Smooth muscle cell (in vitro differentiated cells): Measurements from ENCODE around the gene BAIAP2L2. TPM values are rescaled to one million over a fixed set of nuclear protein-coding genes. Genes with fewer than 3 reads are reported as not detected.

ENCODE experiments used
- DNase-seq: peaks from one replicate; lab custom pipeline; 2025; ENCODE audit not compliant: unreplicated experiment; lab: John Stamatoyannopoulos, UW
- H2AFZ ChIP-seq: fragments of 200-600 bp; sonication (generic); 2 replicates; pipeline ENCODE4 v1.6.0; 2016; ENCODE audit warnings: antibody characterized with exemption, low read depth, mild to moderate bottlenecking
- H3F3A ChIP-seq: fragments of 200-600 bp; sonication (generic); 2 replicates; pipeline ENCODE4 v1.6.0; 2017; ENCODE audit warnings: antibody characterized with exemption, low read depth
- H3K27ac ChIP-seq: fragments of 200-600 bp; sonication (generic); 2 replicates; pipeline ENCODE4 v1.5.1; 2016; ENCODE audit warnings: low read depth, mild to moderate bottlenecking
- H3K27me3 ChIP-seq: fragments of 200-600 bp; sonication (generic); 2 replicates; pipeline ENCODE4 v1.6.1; 2016; ENCODE audit warnings: low read depth, mild to moderate bottlenecking
- H3K36me3 ChIP-seq: fragments of 200-600 bp; sonication (generic); 2 replicates; pipeline ENCODE4 v1.5.1; 2016; ENCODE audit warnings: low read depth
- H3K4me1 ChIP-seq: fragments of 200-600 bp; sonication (generic); 2 replicates; pipeline ENCODE4 v1.5.1; 2016; ENCODE audit warnings: low read depth
- H3K4me2 ChIP-seq: fragments of 200-600 bp; sonication (generic); 2 replicates; pipeline ENCODE4 v1.6.0; 2016; ENCODE audit warnings: mild to moderate bottlenecking
- H3K4me3 ChIP-seq: fragments of 200-600 bp; sonication (generic); 2 replicates; pipeline ENCODE4 v1.5.1; 2016; ENCODE audit warnings: mild to moderate bottlenecking
- H3K79me2 ChIP-seq: fragments of 200-600 bp; sonication (generic); 2 replicates; pipeline ENCODE4 v1.6.0; 2016; ENCODE audit warnings: low read depth, mild to moderate bottlenecking
- H3K9ac ChIP-seq: fragments of 200-600 bp; sonication (generic); 2 replicates; pipeline ENCODE4 v1.6.0; 2016; ENCODE audit warnings: low read depth
- H3K9me3 ChIP-seq: fragments of 200-600 bp; sonication (generic); replicated peaks from 2 replicates; pipeline ENCODE4 v1.5.1; 2016; ENCODE audit warnings: low read depth
- H4K20me1 ChIP-seq: fragments of 200-600 bp; sonication (generic); 2 replicates; pipeline ENCODE4 v1.6.0; 2016; ENCODE audit warnings: low read depth
- WGBS: methylation state at CpG from one replicate; pipeline ENCODE4 v1.1.7; 2016; ENCODE audit warnings: low lambda C conversion rate; 5-methylcytosine and 5-hydroxymethylcytosine counted together
- polyA plus RNA-seq: library from polyadenylated mRNA; unstranded; fragments of >200 nt; fragmentation: Nextera tagmentation; extraction: Ambion mirVana; gene quantifications from 2 replicates; pipeline ENCODE4 v1.2.1, GENCODE V29; 2016
- total RNA-seq: library from RNA; depleted of rRNA; stranded (reverse); fragments of >200 nt; gene quantifications from 2 replicates; pipeline ENCODE4 v1.2.3, GENCODE V29; 2014
- TF ChIP-seq, protein P1 (sequence below): fragments of 200-600 bp; sonication (generic); IDR thresholded peaks from 2 replicates; pipeline ENCODE4 v1.5.1; 2017; ENCODE audit warnings: borderline replicate concordance, mild to moderate bottlenecking, antibody characterized with exemption; ENCODE audit not compliant: insufficient read depth, poor library complexity, severe bottlenecking

The BAIAP2L2 gene
- total and polyA plus RNA-seq, 2 experiments from 2014 or later, result 0.13 to 1.3 TPM

DNA sequence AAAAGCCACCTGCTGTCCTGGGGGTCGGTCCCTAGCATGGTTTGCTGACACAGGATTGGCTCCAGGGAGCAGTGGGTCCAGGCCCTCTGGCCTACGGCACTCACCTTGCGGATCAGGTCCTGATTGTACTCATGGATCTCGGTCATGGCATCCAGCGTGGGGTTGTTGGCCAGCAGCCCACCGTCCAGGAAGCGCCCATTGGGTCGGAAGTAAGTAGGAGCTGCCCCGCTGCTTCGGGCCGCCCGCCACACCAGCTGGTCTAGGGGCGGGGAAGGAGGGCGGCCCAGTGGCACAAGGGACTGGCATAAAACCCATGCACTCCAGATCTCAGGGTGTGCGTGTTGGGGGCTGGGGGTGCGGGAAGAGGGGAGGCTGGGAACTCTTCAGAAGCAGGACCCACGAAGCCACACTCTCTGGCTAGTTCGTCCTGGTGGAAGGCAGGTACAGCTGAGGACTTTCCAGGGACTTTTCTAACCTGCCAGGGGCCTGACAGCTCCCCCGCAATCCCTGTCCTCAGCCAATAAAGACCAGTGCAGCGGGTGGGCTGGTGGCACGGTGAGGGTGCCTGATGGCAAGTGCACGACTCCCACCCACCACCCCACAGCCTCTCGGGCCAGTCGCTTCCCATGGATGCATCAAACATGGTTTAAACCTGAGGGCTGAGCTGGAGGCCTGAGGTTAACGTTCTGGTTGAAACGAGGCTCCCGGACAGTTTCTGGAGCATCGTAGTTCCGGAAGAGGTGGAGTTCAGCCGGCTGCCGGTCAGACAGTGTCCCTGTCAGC is 5.1 kb upstream of the BAIAP2L2 start:
- TF ChIP-seq, protein P1, sequence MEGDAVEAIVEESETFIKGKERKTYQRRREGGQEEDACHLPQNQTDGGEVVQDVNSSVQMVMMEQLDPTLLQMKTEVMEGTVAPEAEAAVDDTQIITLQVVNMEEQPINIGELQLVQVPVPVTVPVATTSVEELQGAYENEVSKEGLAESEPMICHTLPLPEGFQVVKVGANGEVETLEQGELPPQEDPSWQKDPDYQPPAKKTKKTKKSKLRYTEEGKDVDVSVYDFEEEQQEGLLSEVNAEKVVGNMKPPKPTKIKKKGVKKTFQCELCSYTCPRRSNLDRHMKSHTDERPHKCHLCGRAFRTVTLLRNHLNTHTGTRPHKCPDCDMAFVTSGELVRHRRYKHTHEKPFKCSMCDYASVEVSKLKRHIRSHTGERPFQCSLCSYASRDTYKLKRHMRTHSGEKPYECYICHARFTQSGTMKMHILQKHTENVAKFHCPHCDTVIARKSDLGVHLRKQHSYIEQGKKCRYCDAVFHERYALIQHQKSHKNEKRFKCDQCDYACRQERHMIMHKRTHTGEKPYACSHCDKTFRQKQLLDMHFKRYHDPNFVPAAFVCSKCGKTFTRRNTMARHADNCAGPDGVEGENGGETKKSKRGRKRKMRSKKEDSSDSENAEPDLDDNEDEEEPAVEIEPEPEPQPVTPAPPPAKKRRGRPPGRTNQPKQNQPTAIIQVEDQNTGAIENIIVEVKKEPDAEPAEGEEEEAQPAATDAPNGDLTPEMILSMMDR, result no peak
- 95% methylated on average over 22 of the region's 31 CpGs for WGBS
- Histone ChIP-seq H3K27me3 (no peaks in the 10 kb centered on the region), H3K79me2 (no peaks in the 10 kb centered on the region), H3K4me2 (no peak overlapping the region), H3K4me1 (no peaks in the 10 kb centered on the region), H3K36me3 (no peaks in the 10 kb centered on the region), H3K9ac (no peak overlapping the region), H3K9me3 (no peaks in the 10 kb centered on the region), H3K4me3 (no peak overlapping the region), H3F3A (no peaks in the 10 kb centered on the region), H3K27ac (no peak overlapping the region), H4K20me1 (no peaks in the 10 kb centered on the region), H2AFZ (no peak overlapping the region)
- DNase-seq, result no peak

DNA sequence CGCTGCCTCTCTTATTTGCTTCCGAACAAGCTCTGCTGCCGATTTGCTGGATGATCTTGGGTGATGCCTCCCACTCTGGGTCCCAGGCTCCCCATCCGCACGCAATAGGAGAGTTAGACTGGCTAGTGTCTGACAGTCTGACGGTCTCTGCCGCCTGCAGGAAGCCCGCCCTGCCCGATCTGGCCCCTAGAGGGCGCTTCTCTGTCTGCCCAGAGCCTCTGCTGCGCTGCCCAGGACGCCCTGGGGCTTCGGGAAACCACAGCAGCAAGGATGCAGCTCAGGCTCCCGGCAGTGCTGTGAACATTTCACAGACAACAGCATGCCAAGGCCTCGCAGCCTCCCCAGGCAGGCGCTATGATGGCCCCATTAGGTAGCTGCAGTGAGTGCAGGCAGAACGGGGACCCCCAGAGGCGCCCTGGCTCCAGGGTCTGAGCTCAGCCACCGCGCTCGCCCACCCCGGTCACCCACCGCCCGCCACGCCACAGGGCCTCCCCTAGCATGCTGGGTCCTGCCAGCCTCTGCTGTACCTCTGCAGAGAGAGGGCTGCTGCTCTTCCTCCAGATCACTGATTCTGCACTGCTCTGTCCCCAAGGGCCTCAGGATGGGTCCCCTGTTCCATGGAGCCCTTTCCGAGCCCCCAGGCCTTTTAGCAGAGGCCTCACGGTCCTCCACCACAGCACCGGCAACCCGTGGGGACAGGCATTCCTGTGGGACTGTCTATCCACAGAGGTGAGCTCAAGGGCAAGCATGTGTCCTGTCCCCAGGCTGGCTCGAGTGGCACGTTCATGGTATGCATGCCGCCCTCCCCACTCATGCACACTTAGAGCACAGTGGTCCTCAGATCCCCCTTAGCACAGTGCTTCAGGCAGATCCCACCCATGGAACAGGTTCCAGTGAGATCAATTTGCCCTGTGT is 4.3 kb upstream of the BAIAP2L2 start:
- Histone ChIP-seq H3K4me2 (no peak overlapping the region), H3K36me3 (no peaks in the 10 kb centered on the region), H3K9ac (no peak overlapping the region), H2AFZ (no peak overlapping the region), H3K27ac (no peak overlapping the region), H3K79me2 (no peaks in the 10 kb centered on the region), H3K4me3 (no peak overlapping the region), H3K9me3 (no peaks in the 10 kb centered on the region), H4K20me1 (no peaks in the 10 kb centered on the region), H3K4me1 (no peaks in the 10 kb centered on the region), H3K27me3 (no peaks in the 10 kb centered on the region), H3F3A (no peaks in the 10 kb centered on the region)
- peak; percentile 87 for DNase-seq
- WGBS, result 33% methylated on average over 23 of the region's 32 CpGs
- TF ChIP-seq, protein P1, result peak; percentile 96

DNA sequence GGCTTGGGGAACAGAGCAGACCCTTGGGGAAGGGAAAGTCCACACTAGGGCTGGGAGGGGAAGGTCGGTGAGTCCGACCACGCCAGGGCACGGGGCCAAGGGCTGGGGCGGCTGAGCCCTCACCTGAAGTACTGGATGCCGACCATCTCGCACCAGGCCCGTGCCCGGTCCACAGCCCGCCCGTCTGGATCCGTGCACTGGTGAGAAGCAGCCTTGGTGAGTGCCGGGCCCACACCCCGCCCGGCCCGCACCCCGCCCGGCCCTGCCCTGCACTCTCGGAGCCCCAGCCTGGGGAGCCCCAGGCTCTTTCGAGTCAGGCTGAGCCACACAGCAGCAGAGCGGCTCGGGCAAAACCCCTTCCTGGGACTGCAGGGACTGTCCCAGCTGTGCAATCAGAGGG is 1.9 kb upstream of the BAIAP2L2 start:
- no peaks in the 10 kb centered on the region for H3K27me3 ChIP-seq
- H2AFZ ChIP-seq, result no peak overlapping the region
- H3K9ac ChIP-seq, result no peak overlapping the region
- WGBS, result 96% methylated on average over 10 of the region's 22 CpGs
- H3K79me2 ChIP-seq, result no peaks in the 10 kb centered on the region
- H3K9me3 ChIP-seq, result no peaks in the 10 kb centered on the region
- no peak overlapping the region for H3K4me3 ChIP-seq
- H4K20me1 ChIP-seq, result no peaks in the 10 kb centered on the region
- H3F3A ChIP-seq, result no peaks in the 10 kb centered on the region
- H3K36me3 ChIP-seq, result no peaks in the 10 kb centered on the region
- H3K4me2 ChIP-seq, result no peak overlapping the region
- no peaks in the 10 kb centered on the region for H3K4me1 ChIP-seq
- H3K27ac ChIP-seq, result no peak overlapping the region
- DNase-seq, result no peak
- TF ChIP-seq, protein P1, result no peak
